ENCODE results near the gene TMEM37. TPM values are rescaled to one million over a fixed set of nuclear protein-coding genes. Genes with fewer than 3 reads are reported as not detected.

TMEM37 gene
- total and polyA plus RNA-seq, 4 donors = 17.6 to 125 (median 37.4) TPM

- H3K27ac ChIP-seq (ENCODE audit: low read depth in 1 of 2, low read length in 2 of 2) = no peak overlapping the region
- H3K9me3 ChIP-seq (ENCODE audit: control insufficient read depth in 4 of 4, low read length in 3 of 4) = no peaks in the 10 kb centered on the region
These were observed 9.9 kb upstream of the TMEM37 start for GRCh38 chr2:119421741-119422140.

GRCh38 chr2:119422360-119423107 is 9.1 kb upstream of the TMEM37 start:
- H3K36me3 ChIP-seq (ENCODE audit: control insufficient read depth in 4 of 4, insufficient read depth in 3 of 4, low read depth in 1 of 4, low read length in 3 of 4) = no peaks in the 10 kb centered on the region
- no peaks in the 10 kb centered on the region for H3K27me3 ChIP-seq (ENCODE audit: control insufficient read depth in 4 of 4, insufficient read depth in 4 of 4, low read length in 3 of 4)
- TF ChIP-seq JUND (IDR thresholded peaks at IDR 0.05) (no peak), RXRA (IDR thresholded peaks at IDR 0.05) (no peak), EGR1 (IDR thresholded peaks at IDR 0.05; ENCODE audit: low read depth in 2 of 2) (no peak), HNF4A (conservative IDR thresholded peaks at IDR 0.05) (no peak), YY1 (IDR thresholded peaks at IDR 0.05) (no peak)
- no peak for DNase-seq (ENCODE audit: low spot score)
- no peak overlapping the region for H3K4me3 ChIP-seq (ENCODE audit: low read depth in 1 of 3, low read length in 3 of 3)
- 89% methylated on average over 7 of the region's 7 CpGs for WGBS
- H3K9ac ChIP-seq (ENCODE audit: low read depth in 1 of 2, low read length in 2 of 2) = no peak overlapping the region
- no peaks in the 10 kb centered on the region for H3K9me3 ChIP-seq (ENCODE audit: control insufficient read depth in 4 of 4, low read length in 3 of 4)
- peaks cover 15 to 19% (median 17%) of the 10 kb centered on the region in 4 donors for H3K4me1 ChIP-seq (ENCODE audit: control insufficient read depth in 4 of 4, insufficient read depth in 4 of 4, low read length in 3 of 4)
- no peak overlapping the region for H3K27ac ChIP-seq (ENCODE audit: low read depth in 1 of 2, low read length in 2 of 2)

More at GRCh38 chr2:119421741-119422140, 9.9 kb upstream of the TMEM37 start:
- DNase-seq (ENCODE audit: low spot score) = no peak
- no peak overlapping the region for H3K9ac ChIP-seq (ENCODE audit: low read depth in 1 of 2, low read length in 2 of 2)
- no peaks in the 10 kb centered on the region for H3K36me3 ChIP-seq (ENCODE audit: control insufficient read depth in 4 of 4, insufficient read depth in 3 of 4, low read depth in 1 of 4, low read length in 3 of 4)
- TF ChIP-seq SP1 (IDR thresholded peaks at IDR 0.05) (no peak), REST (IDR thresholded peaks at IDR 0.05) (no peak), HNF4G (IDR thresholded peaks at IDR 0.05) (no peak), HNF4A (conservative IDR thresholded peaks at IDR 0.05) (no peak), ATF3 (IDR thresholded peaks at IDR 0.05) (no peak), RXRA (IDR thresholded peaks at IDR 0.05) (no peak), JUND (IDR thresholded peaks at IDR 0.05) (no peak), GABPA (IDR thresholded peaks at IDR 0.05 in 1 of 2, conservative IDR thresholded peaks at IDR 0.05 in 1 of 2) (no peak)
- no peaks in the 10 kb centered on the region for H3K27me3 ChIP-seq (ENCODE audit: control insufficient read depth in 4 of 4, insufficient read depth in 4 of 4, low read length in 3 of 4)
- H3K4me1 ChIP-seq (ENCODE audit: control insufficient read depth in 4 of 4, insufficient read depth in 4 of 4, low read length in 3 of 4) = peaks cover 8 to 11% (median 9%) of the 10 kb centered on the region in 4 donors
- no peak overlapping the region for H3K4me3 ChIP-seq (ENCODE audit: low read depth in 1 of 3, low read length in 3 of 3)

GRCh38 chr2:119423108-119423444 is 8.6 kb upstream of the TMEM37 start:
- no peaks in the 10 kb centered on the region for H3K9me3 ChIP-seq (ENCODE audit: control insufficient read depth in 4 of 4, low read length in 3 of 4)
- peaks cover 19 to 24% (median 22%) of the 10 kb centered on the region in 4 donors for H3K4me1 ChIP-seq (ENCODE audit: control insufficient read depth in 4 of 4, insufficient read depth in 4 of 4, low read length in 3 of 4)
- no peak overlapping the region for H3K9ac ChIP-seq (ENCODE audit: low read depth in 1 of 2, low read length in 2 of 2)
- H3K27ac ChIP-seq (ENCODE audit: low read depth in 1 of 2, low read length in 2 of 2) = no peak overlapping the region
- 88% methylated on average over 2 of the region's 2 CpGs for WGBS
- no peak for DNase-seq (ENCODE audit: low spot score)
- no peaks in the 10 kb centered on the region for H3K36me3 ChIP-seq (ENCODE audit: control insufficient read depth in 4 of 4, insufficient read depth in 3 of 4, low read depth in 1 of 4, low read length in 3 of 4)
- H3K4me3 ChIP-seq (ENCODE audit: low read depth in 1 of 3, low read length in 3 of 3) = no peak overlapping the region
- H3K27me3 ChIP-seq (ENCODE audit: control insufficient read depth in 4 of 4, insufficient read depth in 4 of 4, low read length in 3 of 4) = no peaks in the 10 kb centered on the region
- TF ChIP-seq NR2F2 (IDR thresholded peaks at IDR 0.05) (no peak), HNF4A (conservative IDR thresholded peaks at IDR 0.05) (no peak), FOXA2 (IDR thresholded peaks at IDR 0.05) (no peak), TAF1 (conservative IDR thresholded peaks at IDR 0.05) (no peak), REST (IDR thresholded peaks at IDR 0.05) (no peak), CTCF (IDR thresholded peaks at IDR 0.05; ENCODE audit: low read depth, low read length, missing input control) (no peak), HNF4G (IDR thresholded peaks at IDR 0.05) (no peak), GABPA (IDR thresholded peaks at IDR 0.05 in 1 of 2, conservative IDR thresholded peaks at IDR 0.05 in 1 of 2) (no peak), MAX (IDR thresholded peaks at IDR 0.05) (no peak), RAD21 (IDR thresholded peaks at IDR 0.05) (no peak), ATF3 (IDR thresholded peaks at IDR 0.05) (no peak), RXRA (IDR thresholded peaks at IDR 0.05) (no peak)

All from liver (tissue), 9 donors.